ENCODE measurements around the gene HOXA9.

The HOXA9 gene

GRCh38 chr7:27165089-27165995 lies at the start of gene HOXA9:
HOXA9 (minus strand) TSS chr7:27165537; CDS start chr7:27165457, 80 bp downstream.
- peak; percentile 73 to 75 for DNase-seq

- no peak for DNase-seq
These were observed 49.1 kb upstream of the HOXA9 start for GRCh38 chr7:27214239-27214950.

- DNase-seq: no peak
These were observed 48.3 kb upstream of the HOXA9 start for GRCh38 chr7:27213433-27214238.

GRCh38 chr7:27212497-27213432 lies 47.4 kb upstream of the HOXA9 start:
- DNase-seq: no peak

GRCh38 chr7:27211764-27212204 lies 46.4 kb upstream of the HOXA9 start:
- DNase-seq: no peak

GRCh38 chr7:27211084-27211446 lies 45.7 kb upstream of the HOXA9 start:
- DNase-seq: no peak

- DNase-seq: no peak
These were observed 45.2 kb upstream of the HOXA9 start for GRCh38 chr7:27210441-27211083.

- DNase-seq: no peak
These were observed 44.6 kb upstream of the HOXA9 start for GRCh38 chr7:27209933-27210440.

- no peak for DNase-seq
These were observed 43.7 kb upstream of the HOXA9 start for GRCh38 chr7:27208998-27209397.

- no peak for DNase-seq
These were observed 42.1 kb upstream of the HOXA9 start for GRCh38 chr7:27207348-27207985.

GRCh38 chr7:27205325-27206280 lies 40.3 kb upstream of the HOXA9 start:
- DNase-seq: no peak

- DNase-seq: no peak
These were observed 39.5 kb upstream of the HOXA9 start for GRCh38 chr7:27204851-27205322.

- DNase-seq: no peak
These were observed 38.7 kb upstream of the HOXA9 start for GRCh38 chr7:27203964-27204594.

GRCh38 chr7:27203365-27203953 lies 38.1 kb upstream of the HOXA9 start:
- no peak for DNase-seq

- DNase-seq: no peak
These were observed 37.5 kb upstream of the HOXA9 start for GRCh38 chr7:27202862-27203134.

- DNase-seq: no peak
These were observed 36.9 kb upstream of the HOXA9 start for GRCh38 chr7:27202018-27202861.

- DNase-seq: no peak
These were observed 36.3 kb upstream of the HOXA9 start for GRCh38 chr7:27201580-27202017.

Measured in NCI-H1930 (cell line).